Measurements from ENCODE around the gene ZNF521.

The ZNF521 gene

DNA sequence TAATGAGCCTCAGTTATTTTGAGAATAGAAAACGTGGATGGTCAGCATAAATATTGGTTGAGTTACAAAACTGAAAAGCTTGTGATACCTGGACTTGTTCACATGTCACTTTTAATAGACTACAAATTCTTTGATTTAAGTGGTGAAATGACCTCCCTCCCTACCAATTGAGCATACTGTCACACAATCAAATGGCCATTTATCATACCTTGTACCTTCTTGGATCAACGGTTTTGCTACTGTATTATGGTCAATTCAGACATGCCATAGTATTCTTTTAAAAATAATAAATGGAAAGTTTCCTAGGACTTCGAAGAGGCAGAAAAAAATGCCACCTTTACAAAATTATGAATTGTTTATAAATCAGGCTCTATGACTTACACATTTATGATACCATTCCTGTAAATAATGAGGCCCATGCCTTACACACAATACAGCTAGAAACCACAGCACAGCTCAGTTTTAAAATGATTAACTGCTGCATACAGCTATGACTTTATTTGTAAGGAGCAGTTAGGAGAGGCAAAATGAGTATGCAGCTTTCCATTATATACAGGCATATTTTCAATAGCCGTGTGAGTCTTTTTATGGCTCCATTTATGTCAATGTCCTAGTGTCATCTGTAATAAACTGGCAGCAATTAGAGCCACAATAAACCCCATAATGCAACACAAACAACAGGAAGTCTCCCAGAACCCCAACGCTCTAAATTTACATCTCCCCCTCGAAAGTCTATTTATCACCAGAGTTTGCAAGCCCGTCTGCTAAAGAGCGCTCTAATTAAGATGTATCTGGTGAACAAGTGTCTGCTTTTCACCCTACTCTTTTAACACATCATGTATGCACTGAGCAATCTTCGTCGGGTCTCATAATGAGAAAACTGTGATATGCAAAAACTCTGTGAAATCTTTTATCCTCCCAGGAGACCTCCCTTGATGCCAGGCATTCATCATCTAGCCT is 176.1 kb downstream of the ZNF521 start:
- no peak overlapping the region for H3K4me3 ChIP-seq (ENCODE audit: control insufficient read depth in 1 of 7, extremely low read depth in 1 of 7, insufficient read depth in 4 of 7, low read depth in 2 of 7, low read length in 6 of 7)
- no peaks in the 10 kb centered on the region for H3K9me3 ChIP-seq (ENCODE audit: control extremely low read depth in 1 of 5, control insufficient read depth in 4 of 5, insufficient read depth in 2 of 5, low read depth in 1 of 5, low read length in 4 of 5)
- H3K4me1 ChIP-seq (ENCODE audit: control extremely low read depth in 1 of 4, control insufficient read depth in 4 of 4, insufficient read depth in 4 of 4, low read length in 3 of 4): no peaks in the 10 kb centered on the region
- no peak overlapping the region for H3K27ac ChIP-seq (ENCODE audit: insufficient read depth in 1 of 2, low read depth in 1 of 2, low read length in 2 of 2, poor library complexity in 1 of 2, severe bottlenecking in 2 of 2)
- H3K27me3 ChIP-seq (replicated peaks in 2 of 5; ENCODE audit: control insufficient read depth in 4 of 5, insufficient read depth in 5 of 5, low read length in 4 of 5): no peaks in the 10 kb centered on the region
- WGBS (ENCODE audit: insufficient coverage): 90% methylated on average over 3 of the region's 10 CpGs
- ChIA-PET CTCF (interaction anchor here (1.0 kb wide), 1 partner anchor 12 kb away, joined by 3 read pairs; no protein-coding TSS in a partner anchor), POLR2A (no interaction called here)
- no peak for DNase-seq
- H3K36me3 ChIP-seq (ENCODE audit: control insufficient read depth in 4 of 4, insufficient read depth in 4 of 4, low read length in 3 of 4): no peaks in the 10 kb centered on the region

DNA sequence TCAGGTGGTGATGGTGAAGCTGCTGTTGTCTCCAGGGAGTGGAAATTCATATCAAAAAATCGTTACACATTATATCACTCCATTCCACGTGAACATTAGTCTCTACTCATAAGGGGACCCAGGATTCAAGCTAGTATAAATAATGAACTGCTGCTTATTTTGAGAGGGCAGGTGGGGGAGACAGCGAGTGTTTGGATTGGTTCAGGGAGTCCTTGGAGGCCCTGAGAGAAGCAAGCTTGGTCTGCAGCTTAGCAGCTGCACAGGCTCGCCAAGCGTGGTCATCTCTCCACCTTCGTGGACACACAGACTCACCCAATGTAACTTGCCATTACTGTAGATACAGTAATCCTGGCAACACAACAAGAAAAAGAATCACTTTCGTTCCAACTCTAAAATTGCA is 177.6 kb downstream of the ZNF521 start:
- Histone ChIP-seq H3K27me3 (replicated peaks in 2 of 5; ENCODE audit: control insufficient read depth in 4 of 5, insufficient read depth in 5 of 5, low read length in 4 of 5) (no peaks in the 10 kb centered on the region), H3K4me3 (ENCODE audit: control insufficient read depth in 1 of 7, extremely low read depth in 1 of 7, insufficient read depth in 4 of 7, low read depth in 2 of 7, low read length in 6 of 7) (no peak overlapping the region), H3K36me3 (ENCODE audit: control insufficient read depth in 4 of 4, insufficient read depth in 4 of 4, low read length in 3 of 4) (no peaks in the 10 kb centered on the region), H3K9me3 (ENCODE audit: control extremely low read depth in 1 of 5, control insufficient read depth in 4 of 5, insufficient read depth in 2 of 5, low read depth in 1 of 5, low read length in 4 of 5) (no peaks in the 10 kb centered on the region), H3K4me1 (ENCODE audit: control extremely low read depth in 1 of 4, control insufficient read depth in 4 of 4, insufficient read depth in 4 of 4, low read length in 3 of 4) (no peaks in the 10 kb centered on the region), H3K27ac (ENCODE audit: insufficient read depth in 1 of 2, low read depth in 1 of 2, low read length in 2 of 2, poor library complexity in 1 of 2, severe bottlenecking in 2 of 2) (no peak overlapping the region)
- ChIA-PET CTCF (interaction anchor here (0.9 kb wide), 1 partner anchor 23 kb away, joined by 3 read pairs; no protein-coding TSS in a partner anchor), POLR2A (no interaction called here)
- no peak for DNase-seq
- 100% methylated on average over 2 of the region's 7 CpGs for WGBS (ENCODE audit: insufficient coverage)

DNA sequence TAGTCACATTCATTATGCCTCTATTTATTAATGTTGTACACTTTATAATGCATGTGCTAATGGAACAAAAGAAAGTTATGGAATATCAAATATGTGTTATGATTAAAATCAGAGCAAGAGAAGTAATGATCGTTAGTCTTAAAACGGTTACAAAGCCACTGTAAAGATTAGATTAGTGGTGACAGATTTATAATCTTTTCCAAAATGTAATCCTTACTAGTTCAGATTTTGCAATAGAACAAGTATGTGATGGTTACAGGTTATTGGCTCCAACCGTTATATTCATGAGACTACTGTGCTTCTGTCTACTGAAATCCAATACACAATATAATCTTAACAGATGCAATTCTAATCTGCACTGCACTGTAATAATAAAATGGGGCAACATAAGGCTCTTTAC is 180.6 kb downstream of the ZNF521 start:
- H3K27me3 ChIP-seq (replicated peaks in 2 of 5; ENCODE audit: control insufficient read depth in 4 of 5, insufficient read depth in 5 of 5, low read length in 4 of 5): no peaks in the 10 kb centered on the region
- no peak overlapping the region for H3K4me3 ChIP-seq (ENCODE audit: control insufficient read depth in 1 of 7, extremely low read depth in 1 of 7, insufficient read depth in 4 of 7, low read depth in 2 of 7, low read length in 6 of 7)
- H3K36me3 ChIP-seq (ENCODE audit: control insufficient read depth in 4 of 4, insufficient read depth in 4 of 4, low read length in 3 of 4): no peaks in the 10 kb centered on the region
- POLR2A ChIA-PET: no interaction called here
- H3K9me3 ChIP-seq (ENCODE audit: control extremely low read depth in 1 of 5, control insufficient read depth in 4 of 5, insufficient read depth in 2 of 5, low read depth in 1 of 5, low read length in 4 of 5): no peaks in the 10 kb centered on the region
- no peak for DNase-seq
- no peaks in the 10 kb centered on the region for H3K4me1 ChIP-seq (ENCODE audit: control extremely low read depth in 1 of 4, control insufficient read depth in 4 of 4, insufficient read depth in 4 of 4, low read length in 3 of 4)
- CTCF ChIA-PET: no interaction called here
- H3K27ac ChIP-seq (ENCODE audit: insufficient read depth in 1 of 2, low read depth in 1 of 2, low read length in 2 of 2, poor library complexity in 1 of 2, severe bottlenecking in 2 of 2): no peak overlapping the region
- WGBS (ENCODE audit: insufficient coverage): no CpG with 5 or more reads among the region's 3 CpGs

DNA sequence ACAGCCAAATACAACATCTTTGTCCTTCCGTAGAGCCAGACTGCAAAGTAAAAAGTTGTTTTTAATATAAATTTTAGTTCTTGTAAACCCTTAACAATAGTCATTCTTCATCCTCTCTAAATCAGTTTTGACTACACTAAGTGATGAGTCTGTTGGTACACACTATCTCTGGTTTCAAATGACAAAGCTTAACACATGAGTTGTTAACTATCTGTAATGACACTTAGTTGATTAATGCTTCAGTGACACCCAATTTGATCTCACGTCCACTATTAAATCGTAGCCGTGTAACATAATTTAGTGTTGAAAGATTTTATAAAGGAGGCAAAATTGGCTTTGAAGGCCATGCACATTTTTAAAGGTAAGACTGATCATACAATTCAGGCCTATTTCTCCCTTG is 181.6 kb downstream of the ZNF521 start:
- CTCF ChIA-PET: no interaction called here
- WGBS (ENCODE audit: insufficient coverage): no CpG with 5 or more reads among the region's 4 CpGs

DNA sequence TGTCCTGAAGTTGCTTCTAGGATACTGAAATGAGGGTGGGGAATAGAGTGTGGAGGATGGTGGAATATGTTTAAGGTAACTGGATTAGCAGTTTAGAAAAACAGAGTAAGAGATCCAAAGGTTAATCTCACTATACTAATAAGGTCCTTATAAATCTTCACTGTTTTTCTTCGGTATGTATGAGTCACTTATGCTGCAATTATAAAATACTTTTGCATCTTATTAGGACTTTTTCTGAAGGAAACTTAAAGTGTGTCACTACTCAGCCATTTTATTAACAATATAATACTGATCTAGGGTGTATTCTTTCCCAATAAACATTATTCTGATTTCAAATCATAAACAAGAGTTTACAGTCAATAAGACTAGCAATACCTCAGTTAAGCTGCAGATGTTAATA is 182.3 kb downstream of the ZNF521 start:
- no CpG with 5 or more reads among the region's 1 CpG for WGBS (ENCODE audit: insufficient coverage)
- CTCF ChIA-PET: no interaction called here
- peaks cover under 1 to 10% (median 8%) of the 10 kb centered on the region in 4 experiments for H3K4me1 ChIP-seq (ENCODE audit: control extremely low read depth in 1 of 4, control insufficient read depth in 4 of 4, insufficient read depth in 4 of 4, low read length in 3 of 4)
- H3K27ac ChIP-seq (ENCODE audit: insufficient read depth in 1 of 2, low read depth in 1 of 2, low read length in 2 of 2, poor library complexity in 1 of 2, severe bottlenecking in 2 of 2): no peak overlapping the region
- H3K27me3 ChIP-seq (replicated peaks in 2 of 5; ENCODE audit: control insufficient read depth in 4 of 5, insufficient read depth in 5 of 5, low read length in 4 of 5): no peaks in the 10 kb centered on the region
- no peak overlapping the region for H3K4me3 ChIP-seq (ENCODE audit: control insufficient read depth in 1 of 7, extremely low read depth in 1 of 7, insufficient read depth in 4 of 7, low read depth in 2 of 7, low read length in 6 of 7)
- POLR2A ChIA-PET: interaction anchor here (0.6 kb wide), 1 partner anchor 84 kb away, joined by 4 read pairs; no protein-coding TSS in a partner anchor
- no peaks in the 10 kb centered on the region for H3K36me3 ChIP-seq (ENCODE audit: control insufficient read depth in 4 of 4, insufficient read depth in 4 of 4, low read length in 3 of 4)
- no peak for DNase-seq
- no peaks in the 10 kb centered on the region for H3K9me3 ChIP-seq (ENCODE audit: control extremely low read depth in 1 of 5, control insufficient read depth in 4 of 5, insufficient read depth in 2 of 5, low read depth in 1 of 5, low read length in 4 of 5)

More for the DNA sequence above, 181.6 kb downstream of the ZNF521 start:
- POLR2A ChIA-PET: no interaction called here
- no peak overlapping the region for H3K27ac ChIP-seq (ENCODE audit: insufficient read depth in 1 of 2, low read depth in 1 of 2, low read length in 2 of 2, poor library complexity in 1 of 2, severe bottlenecking in 2 of 2)
- no peak for DNase-seq
- H3K36me3 ChIP-seq (ENCODE audit: control insufficient read depth in 4 of 4, insufficient read depth in 4 of 4, low read length in 3 of 4): no peaks in the 10 kb centered on the region
- no peaks in the 10 kb centered on the region for H3K9me3 ChIP-seq (ENCODE audit: control extremely low read depth in 1 of 5, control insufficient read depth in 4 of 5, insufficient read depth in 2 of 5, low read depth in 1 of 5, low read length in 4 of 5)
- no peaks in the 10 kb centered on the region for H3K27me3 ChIP-seq (replicated peaks in 2 of 5; ENCODE audit: control insufficient read depth in 4 of 5, insufficient read depth in 5 of 5, low read length in 4 of 5)
- H3K4me3 ChIP-seq (ENCODE audit: control insufficient read depth in 1 of 7, extremely low read depth in 1 of 7, insufficient read depth in 4 of 7, low read depth in 2 of 7, low read length in 6 of 7): no peak overlapping the region
- H3K4me1 ChIP-seq (ENCODE audit: control extremely low read depth in 1 of 4, control insufficient read depth in 4 of 4, insufficient read depth in 4 of 4, low read length in 3 of 4): peaks cover 0 to 5% (median 3%) of the 10 kb centered on the region in 4 experiments

DNA sequence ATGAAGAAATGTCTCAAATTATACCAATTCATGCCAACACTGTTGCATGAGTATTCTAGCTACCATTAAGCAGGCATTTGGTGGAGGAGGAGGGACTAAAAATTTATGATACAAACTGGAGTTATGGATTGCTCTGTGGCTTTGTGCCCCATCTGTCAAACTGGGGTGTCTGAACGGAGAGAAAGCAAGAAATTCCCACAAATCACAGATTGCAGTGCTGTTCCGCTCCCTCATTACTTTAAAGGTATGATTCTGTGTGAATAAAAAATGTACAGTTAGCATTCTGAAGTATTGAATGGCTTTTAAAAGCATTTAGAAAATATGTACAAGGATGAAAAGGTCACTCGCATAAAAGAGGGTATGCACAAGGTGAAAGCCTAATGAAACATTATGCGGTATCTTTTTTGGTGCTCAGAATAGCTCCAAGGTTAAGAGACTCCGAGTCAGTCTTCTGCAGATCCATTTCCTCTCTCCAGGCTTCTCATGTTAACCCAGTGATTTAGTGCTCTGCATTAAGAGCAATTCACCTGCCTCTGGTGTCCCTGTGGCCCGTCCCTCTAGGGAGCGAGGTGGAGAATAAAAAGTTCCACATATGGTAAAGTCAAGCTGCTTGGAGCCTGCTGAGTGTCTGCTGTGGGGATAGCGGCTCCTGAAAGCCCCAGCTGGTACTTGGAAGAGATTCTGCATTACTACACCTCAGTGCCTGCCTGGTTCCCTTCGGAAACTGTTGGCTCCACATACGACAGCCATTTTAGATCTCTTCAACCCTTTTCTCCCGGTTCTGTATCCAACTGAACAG is 184.2 kb downstream of the ZNF521 start:
- Histone ChIP-seq H3K4me3 (ENCODE audit: control insufficient read depth in 1 of 7, extremely low read depth in 1 of 7, insufficient read depth in 4 of 7, low read depth in 2 of 7, low read length in 6 of 7) (no peak overlapping the region), H3K4me1 (ENCODE audit: control extremely low read depth in 1 of 4, control insufficient read depth in 4 of 4, insufficient read depth in 4 of 4, low read length in 3 of 4) (peaks cover 11 to 28% (median 21%) of the 10 kb centered on the region in 4 experiments), H3K27ac (ENCODE audit: insufficient read depth in 1 of 2, low read depth in 1 of 2, low read length in 2 of 2, poor library complexity in 1 of 2, severe bottlenecking in 2 of 2) (no peak overlapping the region), H3K9me3 (ENCODE audit: control extremely low read depth in 1 of 5, control insufficient read depth in 4 of 5, insufficient read depth in 2 of 5, low read depth in 1 of 5, low read length in 4 of 5) (no peaks in the 10 kb centered on the region), H3K36me3 (ENCODE audit: control insufficient read depth in 4 of 4, insufficient read depth in 4 of 4, low read length in 3 of 4) (no peaks in the 10 kb centered on the region), H3K27me3 (replicated peaks in 2 of 5; ENCODE audit: control insufficient read depth in 4 of 5, insufficient read depth in 5 of 5, low read length in 4 of 5) (no peaks in the 10 kb centered on the region)
- POLR2A ChIA-PET: no interaction called here
- DNase-seq: no peak
- CTCF ChIA-PET: no interaction called here
- 98% methylated on average over 9 of the region's 11 CpGs for WGBS (ENCODE audit: insufficient coverage)
